OCI-LY3 (cell line): ENCODE measurements around the gene BMERB1.

ENCODE experiments used
- H2AFZ ChIP-seq: fragments of 200-600, 300-600 bp; shearing (Covaris generic); 2 replicates; pipeline ENCODE4 v1.6.0; 2014; ENCODE audit warnings: antibody characterized with exemption, low read depth, low read length
- H3K27ac ChIP-seq: fragments of 200-600, 300-600 bp; sonication (generic); 2 replicates; pipeline ENCODE4 v1.5.1; 2014; ENCODE audit warnings: mild to moderate bottlenecking, low read length, moderate library complexity, mixed read lengths
- H3K27me3 ChIP-seq: fragments of 200-600, 300-600 bp; sonication (generic); 2 replicates; pipeline ENCODE4 v1.6.1; 2014; ENCODE audit warnings: low read depth, low read length, mixed read lengths
- H3K36me3 ChIP-seq: fragments of 200-600, 300-600 bp; sonication (generic); replicated peaks from 2 replicates; pipeline ENCODE3; 2014; ENCODE audit warnings: low read depth, low read length, mixed read lengths
- H3K4me1 ChIP-seq: fragments of 300-600, 200-600 bp; sonication (generic); 2 replicates; pipeline ENCODE4 v1.6.1; 2014; ENCODE audit warnings: low read length, mixed read lengths
- H3K4me2 ChIP-seq: fragments of 200-600, 300-600 bp; sonication (generic); 2 replicates; pipeline ENCODE4 v1.6.1; 2014; ENCODE audit warnings: low read length, mixed read lengths
- H3K4me3 ChIP-seq: fragments of 300-600, 200-600 bp; sonication (generic); 2 replicates; pipeline ENCODE4 v1.5.1; 2014; ENCODE audit warnings: antibody characterized with exemption, mild to moderate bottlenecking, low read length, moderate library complexity
- H3K79me2 ChIP-seq: fragments of 300-600, 200-600 bp; shearing (Covaris generic); 2 replicates; pipeline ENCODE4 v1.6.1; 2014; ENCODE audit warnings: mild to moderate bottlenecking, low read length, mixed read lengths
- H3K9ac ChIP-seq: fragments of 300-600, 200-600 bp; shearing (Covaris generic); 2 replicates; pipeline ENCODE4 v1.6.0; 2014; ENCODE audit warnings: mild to moderate bottlenecking, low read length, moderate library complexity
- H3K9me3 ChIP-seq: fragments of 200-600, 300-600 bp; shearing (Covaris generic); 2 replicates; pipeline ENCODE4 v1.6.1; 2014; ENCODE audit warnings: low read length, mixed read lengths; ENCODE audit not compliant: insufficient read depth
- H4K20me1 ChIP-seq: fragments of 200-600, 300-600 bp; sonication (generic); 2 replicates; pipeline ENCODE4 v1.6.1; 2016; ENCODE audit warnings: low read length, mixed read lengths; ENCODE audit not compliant: insufficient read depth
- CTCF ChIP-seq: fragments of 200-600, 300-600 bp; sonication (generic); IDR thresholded peaks from 2 replicates; pipeline ENCODE4 v1.5.1; 2014; ENCODE audit warnings: antibody characterized with exemption, low read length, low read depth
- EZH2phosphoT487 ChIP-seq: fragments of 200-600 bp; shearing (Covaris generic); IDR thresholded peaks from 2 replicates; pipeline ENCODE4 v1.6.1; 2018; ENCODE audit warnings: antibody characterized with exemption, mixed run types, low read depth

BMERB1 gene

GRCh38 chr16:15521390-15521757 lies 87.0 kb downstream of the BMERB1 start:
- Histone ChIP-seq H3K4me3 (no peak overlapping the region), H2AFZ (no peak overlapping the region), H3K79me2 (no peaks in the 10 kb centered on the region), H3K4me2 (no peak overlapping the region), H4K20me1 (no peaks in the 10 kb centered on the region), H3K36me3 (no peaks in the 10 kb centered on the region), H3K27ac (no peak overlapping the region), H3K27me3 (no peaks in the 10 kb centered on the region), H3K9ac (no peak overlapping the region), H3K9me3 (no peaks in the 10 kb centered on the region), H3K4me1 (peaks cover 7% of the 10 kb centered on the region)
- TF ChIP-seq CTCF (no peak), EZH2phosphoT487 (no peak)

- TF ChIP-seq EZH2phosphoT487 (no peak), CTCF (no peak)
- H3K9ac ChIP-seq, result no peak overlapping the region
- H3K27ac ChIP-seq, result no peak overlapping the region
- no peak overlapping the region for H3K4me3 ChIP-seq
- H3K9me3 ChIP-seq, result no peaks in the 10 kb centered on the region
- H3K27me3 ChIP-seq, result no peaks in the 10 kb centered on the region
- no peaks in the 10 kb centered on the region for H3K36me3 ChIP-seq
- no peak overlapping the region for H2AFZ ChIP-seq
- H4K20me1 ChIP-seq, result no peaks in the 10 kb centered on the region
- H3K4me2 ChIP-seq, result no peak overlapping the region
- H3K79me2 ChIP-seq, result no peaks in the 10 kb centered on the region
- H3K4me1 ChIP-seq, result peaks cover 7% of the 10 kb centered on the region
These were observed 87.5 kb downstream of the BMERB1 start for GRCh38 chr16:15521758-15522509.

GRCh38 chr16:15523092-15523541 lies 88.7 kb downstream of the BMERB1 start:
- Histone ChIP-seq H4K20me1 (no peaks in the 10 kb centered on the region), H3K4me1 (peaks cover 7% of the 10 kb centered on the region), H3K4me3 (peak overlapping the region; percentile 72), H3K36me3 (no peaks in the 10 kb centered on the region), H2AFZ (peak overlapping the region; percentile 80), H3K9ac (peak overlapping the region; percentile 17), H3K27ac (no peak overlapping the region), H3K9me3 (no peaks in the 10 kb centered on the region), H3K27me3 (no peaks in the 10 kb centered on the region), H3K4me2 (peak overlapping the region; percentile 78), H3K79me2 (no peaks in the 10 kb centered on the region)
- TF ChIP-seq CTCF, result peak; percentile 70
- no peak for TF ChIP-seq EZH2phosphoT487

GRCh38 chr16:15523939-15524338 lies 89.6 kb downstream of the BMERB1 start:
- peak overlapping the region; percentile 80; the same call in 1 of the 2 replicates for H2AFZ ChIP-seq
- TF ChIP-seq CTCF (no peak), EZH2phosphoT487 (no peak)
- no peaks in the 10 kb centered on the region for H4K20me1 ChIP-seq
- no peaks in the 10 kb centered on the region for H3K36me3 ChIP-seq
- H3K79me2 ChIP-seq, result no peaks in the 10 kb centered on the region
- no peaks in the 10 kb centered on the region for H3K9me3 ChIP-seq
- H3K27me3 ChIP-seq, result no peaks in the 10 kb centered on the region
- peaks cover 7% of the 10 kb centered on the region for H3K4me1 ChIP-seq
- peak overlapping the region; percentile 78 for H3K4me2 ChIP-seq
- H3K27ac ChIP-seq, result no peak overlapping the region
- H3K9ac ChIP-seq, result no peak overlapping the region
- peak overlapping the region; percentile 72; the same call in 1 of the 2 replicates for H3K4me3 ChIP-seq
